Lung (tissue), 12 donors: ENCODE results near the gene SLC6A20. TPM values are rescaled to one million over a fixed set of nuclear protein-coding genes. Genes with fewer than 3 reads are reported as not detected.

Experiments used
- ATAC-seq: fragments of 200-7000 bp; cut with Tn5 transposase; one replicate; pipeline ENCODE4 v1.9.1; 2020; ENCODE audit warnings: moderate number of reproducible peaks; ENCODE audit not compliant: insufficient read depth, low FRiP score
- DNase-seq, 3 donors: peaks; one replicate each; pipeline ENCODE4 v3.0.0-alpha.2; 2013 to 2017
- H3K27ac ChIP-seq, 2 donors: one replicate each; pipeline ENCODE4 v1.5.1; 2013; ENCODE audit warnings: mild to moderate bottlenecking in 2 of 2, moderate library complexity in 2 of 2, control low read depth in 1 of 2, inconsistent platforms in 1 of 2, low read depth in 1 of 2, low read length in 1 of 2
- H3K27me3 ChIP-seq, 3 donors: one replicate each; pipeline ENCODE4 v1.5.1; 2013; ENCODE audit warnings: low read length in 2 of 3; ENCODE audit not compliant: control insufficient read depth in 3 of 3, insufficient read depth in 3 of 3
- H3K36me3 ChIP-seq, 4 donors: one replicate each; pipeline ENCODE4 v1.5.1; 2013; ENCODE audit warnings: low read length in 4 of 4, mild to moderate bottlenecking in 1 of 4, moderate library complexity in 1 of 4; ENCODE audit not compliant: control insufficient read depth in 4 of 4, insufficient read depth in 4 of 4
- H3K4me1 ChIP-seq, 5 donors: one replicate each; pipeline ENCODE4 v1.5.1; 2013; ENCODE audit warnings: low read length in 5 of 5, mild to moderate bottlenecking in 2 of 5, moderate library complexity in 1 of 5; ENCODE audit not compliant: control insufficient read depth in 5 of 5, insufficient read depth in 5 of 5
- H3K4me3 ChIP-seq: one replicate; pipeline ENCODE4 v1.5.1; 2013; ENCODE audit warnings: mild to moderate bottlenecking, control low read depth, moderate library complexity
- H3K9ac ChIP-seq, 2 donors: one replicate each; pipeline ENCODE4 v1.5.1; 2013; ENCODE audit warnings: low read length in 2 of 2, control low read depth in 1 of 2; ENCODE audit not compliant: insufficient read depth in 1 of 2
- H3K9me3 ChIP-seq, 4 donors: one replicate each; pipeline ENCODE4 v1.5.1; 2013; ENCODE audit warnings: low read length in 3 of 4, mild to moderate bottlenecking in 1 of 4, moderate library complexity in 1 of 4; ENCODE audit not compliant: control insufficient read depth in 4 of 4, insufficient read depth in 3 of 4
- CTCF ChIP-seq: IDR thresholded peaks from 2 replicates; pipeline ENCODE4 v1.5.1; 2012; ENCODE audit warnings: mild to moderate bottlenecking; ENCODE audit errors: control extremely low read depth, extremely low read depth
- WGBS, 2 donors: extraction: QIAGEN DNeasy Blood & Tissue Kit; methylation state at CpG; one replicate each; pipeline ENCODE4 v1.1.7; 2013; 5-methylcytosine and 5-hydroxymethylcytosine counted together
- polyA plus RNA-seq, 2 donors: library from polyadenylated mRNA; stranded (reverse); fragments of 200-250 nt; gene quantifications; one replicate each; pipeline ENCODE4 v1.2.1, GENCODE V29; 2013
- total RNA-seq, 2 donors: library from RNA; depleted of rRNA in 1 of 2; stranded (reverse); fragments of >200 nt in 1 of 2; gene quantifications; one replicate each; pipeline ENCODE4 v1.2.1, GENCODE V29; 2014 to 2021
- donor health status: control.
- donor health status: control.
- donor health status: Bipolar disorder and iron deficiency.
- donor health status: healthy.
- donor health status: DM: yes; HTN: yes; CAD: no.

The SLC6A20 gene
- total and polyA plus RNA-seq, 4 donors = 0.28 to 10.2 (median 1.8) TPM

DNA sequence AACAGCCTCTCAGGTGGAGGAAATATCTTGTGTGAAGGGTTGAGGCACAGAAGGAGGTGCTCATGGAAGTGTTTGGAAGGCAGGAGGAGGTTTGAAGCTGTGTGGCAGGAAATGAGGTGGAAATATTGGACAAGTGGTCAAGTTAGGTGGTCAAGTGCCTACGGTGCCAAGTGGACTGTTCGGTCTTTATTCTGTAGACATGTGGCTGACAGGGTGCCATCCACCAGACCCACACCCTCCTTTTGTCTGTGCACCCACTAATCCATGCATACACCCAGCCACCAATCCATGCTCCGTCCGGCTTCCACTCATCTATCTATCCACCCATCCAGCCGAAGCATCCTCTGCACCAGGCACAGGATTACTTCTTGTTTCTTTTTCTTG is 2.2 kb downstream of the SLC6A20 start:
- no peak for TF ChIP-seq CTCF
- Histone ChIP-seq H3K27ac (no peak overlapping the region), H3K4me3 (no peak overlapping the region), H3K9ac (no peak overlapping the region), H3K36me3 (no peaks in the 10 kb centered on the region), H3K27me3 (peaks cover 0 to 24% (median 22%) of the 10 kb centered on the region in 3 donors), H3K4me1 (peaks cover 0 to 20% (median 0%) of the 10 kb centered on the region in 5 donors), H3K9me3 (peaks cover 0 to 4% (median 1%) of the 10 kb centered on the region in 4 donors)
- ATAC-seq (no peak), DNase-seq (no peak)
- 92 to 93% methylated on average over 5 of the region's 5 CpGs for WGBS, 2 donors

GRCh38 chr3:45793482-45794176 is 2.7 kb downstream of the SLC6A20 start:
- Histone ChIP-seq H3K9ac (no peak overlapping the region), H3K4me1 (peaks cover 0 to 20% (median 0%) of the 10 kb centered on the region in 5 donors), H3K27me3 (peaks cover 0 to 24% (median 21%) of the 10 kb centered on the region in 3 donors), H3K27ac (no peak overlapping the region), H3K36me3 (no peaks in the 10 kb centered on the region), H3K4me3 (no peak overlapping the region), H3K9me3 (peaks cover 0 to 4% (median 1%) of the 10 kb centered on the region in 4 donors)
- no peak for TF ChIP-seq CTCF
- DNase-seq (no peak), ATAC-seq (peak; percentile 28)
- whole genome bisulfite sequencing, 2 donors = 55 to 79% methylated on average over 9 of the region's 9 CpGs

GRCh38 chr3:45792516-45793172 is 3.7 kb downstream of the SLC6A20 start:
- ATAC-seq (no peak), DNase-seq (no peak)
- Histone ChIP-seq H3K27me3 (peaks cover 0 to 17% (median 16%) of the 10 kb centered on the region in 3 donors), H3K9me3 (peaks cover 0 to 3% (median 1%) of the 10 kb centered on the region in 4 donors), H3K9ac (no peak overlapping the region), H3K4me3 (no peak overlapping the region), H3K36me3 (no peaks in the 10 kb centered on the region), H3K4me1 (peaks cover 0 to 20% (median 0%) of the 10 kb centered on the region in 5 donors), H3K27ac (no peak overlapping the region)
- no peak for TF ChIP-seq CTCF
- WGBS, 2 donors = 93 to 97% methylated on average over 7 of the region's 7 CpGs
